SK-MEL-5 (cell line): ENCODE data around the gene HPX. TPM values are rescaled to one million over a fixed set of nuclear protein-coding genes. Genes with fewer than 3 reads are reported as not detected.
A peak's percentile ranks its signal among the peaks of the same experiment; 100 is the strongest.

ENCODE experiments used
- DNase-seq: peaks from one replicate; pipeline ENCODE4 v3.0.0-alpha.2; 2016; ENCODE audit warnings: low read depth, low spot score
- in situ Hi-C: cut with HindIII; loops from 2 replicates; pipeline ENCODE4 v1.10.0; 2016; ENCODE audit warnings: low sequenced_read_pairs, high pct_unique_total_duplicates, low pct_unique_long_range_greater_than_20kb
- total RNA-seq: library from RNA; depleted of rRNA; stranded (reverse); fragments of >200 nt; shearing (Covaris generic); gene quantifications from 2 replicates; pipeline ENCODE4 v1.2.3, GENCODE V29; 2014

Gene HPX
- total RNA-seq, 1 experiment from 2014 or later: not detected

DNA sequence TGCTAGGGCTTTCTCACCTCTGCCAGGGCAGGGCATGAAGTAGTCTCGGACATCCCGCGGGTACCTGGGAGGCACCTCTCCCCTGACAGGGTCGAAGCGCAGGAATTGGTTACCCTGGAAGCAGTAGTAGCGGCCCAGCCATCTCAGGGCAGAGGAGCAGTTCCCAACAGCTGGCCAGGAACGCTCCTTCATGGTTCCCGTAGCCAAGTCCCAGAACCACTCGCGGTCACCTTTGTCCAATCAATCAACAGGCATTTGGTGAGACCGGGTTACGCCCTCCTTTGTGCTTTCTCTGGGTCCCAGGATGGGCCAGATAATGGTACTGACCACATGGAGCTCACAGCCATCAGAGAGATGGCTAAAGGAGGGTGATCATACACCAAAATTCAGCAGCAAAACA, 3.4 kb downstream of the HPX start:
- in situ Hi-C loops: no loop called here
- no peak for DNase-seq

DNA sequence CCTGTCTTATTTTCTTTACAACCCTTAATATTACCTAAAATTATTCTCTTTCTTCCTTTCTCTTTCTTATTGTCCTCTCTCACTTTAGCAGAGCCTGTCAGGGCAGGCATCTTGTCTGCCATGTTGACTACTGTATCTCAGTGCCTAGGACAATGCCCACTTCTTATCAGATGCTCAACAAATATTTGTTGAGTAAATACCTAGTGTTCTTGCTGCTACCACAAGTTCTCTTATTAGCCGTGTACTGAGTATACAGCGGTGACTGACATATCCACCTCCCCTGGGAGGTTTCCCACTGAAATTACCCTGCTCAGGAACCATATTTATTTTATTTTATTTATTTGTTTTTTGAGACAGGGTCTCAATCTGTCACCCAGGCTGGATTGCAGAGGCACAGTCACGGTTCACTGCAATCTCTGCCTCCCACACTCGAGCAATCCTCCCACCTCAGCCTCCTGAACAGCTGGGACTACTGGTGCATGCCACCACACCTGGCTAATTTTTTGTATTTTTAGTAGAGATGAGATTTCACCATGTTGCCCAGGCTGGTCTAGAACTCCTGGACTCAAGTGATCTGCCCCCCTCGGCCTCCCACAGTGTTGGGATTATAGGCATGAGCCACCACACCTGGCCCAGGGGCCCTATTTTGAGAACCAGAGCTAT, 6.7 kb downstream of the HPX start:
- DNase-seq: no peak
- in situ Hi-C loops: no loop called here

DNA sequence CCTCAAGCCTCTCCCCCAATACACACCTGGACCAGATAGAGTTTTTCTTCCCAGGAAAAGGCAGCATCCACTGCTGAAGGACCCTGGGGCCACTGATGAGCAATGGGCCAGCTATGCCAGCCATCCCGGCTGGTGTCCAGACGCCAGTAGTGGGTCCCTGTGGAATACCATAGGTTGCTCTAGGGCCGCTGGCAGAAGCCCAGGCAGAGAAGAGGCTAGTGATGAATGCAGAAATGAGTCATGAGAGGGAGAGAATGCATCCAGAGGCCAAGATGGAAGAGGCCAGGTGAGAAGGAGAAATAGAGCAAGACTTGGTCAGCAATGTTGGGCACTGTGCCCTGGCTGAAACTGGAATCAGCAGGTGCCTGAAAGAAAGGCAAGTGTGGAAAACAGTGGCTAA, 8.9 kb downstream of the HPX start:
- no peak for DNase-seq
- in situ Hi-C loops: no loop called here

DNA sequence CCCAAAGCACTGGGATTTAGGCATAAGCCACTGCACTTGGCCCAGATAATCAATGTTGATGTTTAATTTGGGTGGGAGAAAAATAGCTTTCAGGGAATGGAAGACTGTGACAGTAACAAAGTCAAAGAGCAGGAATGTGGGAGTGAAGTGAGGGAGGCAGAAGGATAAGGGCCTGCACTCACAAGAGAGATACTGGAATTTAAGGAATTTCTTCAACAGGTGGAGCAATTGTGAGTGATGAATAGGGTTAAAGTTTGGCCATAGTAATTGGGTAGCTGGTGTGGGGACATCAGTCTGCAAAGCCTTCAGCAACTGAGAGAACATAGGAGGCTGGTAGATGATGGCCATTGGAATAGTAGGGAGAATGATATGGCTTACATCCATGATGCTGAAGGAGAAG, 13.3 kb downstream of the HPX start:
- in situ Hi-C loops: no loop called here

DNA sequence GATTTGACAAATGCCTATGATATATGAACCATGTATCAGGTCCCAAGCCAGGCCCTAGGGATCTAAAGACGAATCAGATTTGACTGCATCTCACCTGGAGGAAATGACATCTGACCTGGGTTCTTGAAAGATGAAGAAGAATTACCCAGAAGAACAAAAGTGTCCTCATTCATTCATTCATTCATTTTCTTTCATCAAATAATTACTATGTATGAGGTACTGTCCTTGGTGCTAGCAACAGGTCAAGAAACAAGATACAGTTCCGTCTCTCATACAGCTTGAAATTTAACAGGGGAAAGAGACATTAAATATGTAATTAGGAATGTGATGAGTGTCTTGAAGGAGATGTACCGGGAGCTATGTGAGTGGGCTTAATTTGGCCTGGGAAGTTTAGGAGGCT, 20.1 kb downstream of the HPX start:
- in situ Hi-C loops: no loop called here
- DNase-seq: no peak

More for the DNA sequence above, 13.3 kb downstream of the HPX start:
- no peak for DNase-seq

DNA sequence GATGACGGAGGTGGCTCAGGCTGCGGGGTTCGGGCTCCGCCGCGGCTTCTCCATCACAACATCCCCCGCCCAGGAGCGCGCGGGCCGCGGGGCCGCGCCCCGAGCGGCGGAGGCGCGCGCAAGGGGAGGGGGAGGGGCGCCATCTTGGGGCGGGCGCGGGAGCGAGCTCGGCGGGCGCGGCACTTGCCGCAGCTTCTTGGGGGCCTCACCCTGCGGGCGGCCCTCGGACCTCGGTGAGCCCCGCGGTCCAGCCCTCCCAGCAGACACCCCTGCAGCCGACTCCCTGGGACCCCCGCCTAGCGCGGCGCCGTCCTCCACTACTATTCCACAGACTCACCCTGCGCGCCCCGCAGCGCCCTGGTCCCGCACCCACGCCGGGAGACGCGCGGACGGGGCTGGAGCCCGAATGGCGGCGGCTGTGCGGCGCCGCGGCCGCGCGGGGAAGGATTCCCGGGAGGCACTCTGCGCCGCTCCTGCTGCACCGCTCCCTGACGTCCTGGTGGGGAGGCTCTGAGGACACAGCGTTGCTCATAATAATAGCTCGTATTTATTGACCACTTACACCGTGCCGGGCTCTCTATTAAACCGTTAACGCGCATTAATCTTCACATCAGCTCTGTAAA, 21.7 kb downstream of the HPX start, which contains the start of gene APBB1:
TSS of gene APBB1 (minus strand) at position 86 of the 623 bp plus-strand sequence. CDS start 7,747 bp downstream, outside the sequence.
- DNase-seq: peak; percentile 47
- in situ Hi-C loops: no loop called here

DNA sequence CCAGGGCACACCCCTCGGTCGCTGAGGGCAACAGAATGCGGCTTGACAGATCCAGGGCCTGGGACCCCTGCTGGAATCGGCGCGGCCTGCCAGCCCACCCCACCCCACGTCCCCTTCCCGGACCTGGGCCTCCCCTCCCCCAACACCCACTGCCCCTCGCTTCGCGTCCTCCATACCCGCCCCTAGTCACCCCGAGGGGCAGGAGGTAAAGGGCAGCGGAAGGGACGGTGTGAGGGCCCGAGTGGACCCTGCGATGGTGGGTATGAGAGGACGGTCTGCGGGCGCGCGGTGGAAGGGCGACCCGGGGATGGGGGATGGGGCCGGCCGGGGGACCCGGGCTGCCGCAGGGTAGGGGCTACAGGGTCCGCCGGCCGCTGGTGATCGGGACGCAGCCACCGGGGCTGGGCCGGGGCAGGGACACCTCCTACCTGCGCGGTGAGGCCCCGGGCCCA, 22.2 kb downstream of the HPX start:
- DNase-seq: no peak
- in situ Hi-C loops: no loop called here

DNA sequence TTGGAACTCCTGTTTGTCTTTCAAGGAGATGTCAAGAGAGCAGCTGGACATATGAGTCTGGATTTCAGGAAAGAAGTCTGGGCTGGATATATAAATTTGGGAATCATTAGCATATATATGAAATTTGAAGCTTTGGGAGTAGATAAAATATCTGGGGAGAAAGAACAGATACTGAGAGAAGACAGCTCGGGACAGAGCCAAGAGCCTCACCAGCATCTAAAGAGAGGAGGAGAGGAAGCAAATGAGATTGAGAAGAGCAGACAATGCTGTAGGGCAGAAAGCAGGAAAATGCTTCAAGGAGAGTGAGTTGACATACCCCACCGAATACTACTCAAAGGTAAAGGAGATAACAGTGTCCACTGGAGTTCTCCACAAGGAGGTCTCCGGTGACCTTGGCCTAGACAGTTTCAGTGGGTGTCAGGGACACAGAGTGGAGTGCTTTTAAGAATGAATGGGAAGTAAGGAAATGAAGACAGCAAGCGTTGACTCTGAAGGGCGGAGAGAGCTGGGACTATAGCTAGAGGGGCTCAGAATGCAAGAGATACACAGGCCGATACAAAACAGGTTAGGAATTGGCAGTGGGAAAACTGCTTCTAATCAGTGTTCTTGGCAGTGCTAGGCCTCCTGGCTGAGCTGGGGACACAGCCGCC, 22.8 kb downstream of the HPX start:
- no peak for DNase-seq
- in situ Hi-C loops: no loop called here

DNA sequence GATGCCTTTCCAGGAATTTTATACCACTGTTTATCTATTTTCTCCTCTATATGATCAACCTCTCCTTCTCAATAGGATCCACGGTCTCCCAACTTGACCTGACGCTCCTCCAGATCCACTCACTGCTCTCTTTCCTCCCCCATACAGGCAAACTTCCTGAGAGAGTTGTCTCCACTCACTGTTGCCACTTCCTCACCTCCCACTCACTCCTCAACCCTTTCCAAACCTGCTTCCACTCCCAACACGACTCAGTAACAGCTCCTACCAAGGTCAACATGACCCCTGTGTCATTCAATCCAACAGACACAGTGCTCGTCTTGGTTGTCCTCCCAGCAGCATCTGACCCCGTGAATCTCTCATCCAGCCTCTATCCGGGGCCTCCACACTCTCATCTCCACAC, 25.0 kb downstream of the HPX start:
- in situ Hi-C loops: no loop called here
- DNase-seq: no peak

DNA sequence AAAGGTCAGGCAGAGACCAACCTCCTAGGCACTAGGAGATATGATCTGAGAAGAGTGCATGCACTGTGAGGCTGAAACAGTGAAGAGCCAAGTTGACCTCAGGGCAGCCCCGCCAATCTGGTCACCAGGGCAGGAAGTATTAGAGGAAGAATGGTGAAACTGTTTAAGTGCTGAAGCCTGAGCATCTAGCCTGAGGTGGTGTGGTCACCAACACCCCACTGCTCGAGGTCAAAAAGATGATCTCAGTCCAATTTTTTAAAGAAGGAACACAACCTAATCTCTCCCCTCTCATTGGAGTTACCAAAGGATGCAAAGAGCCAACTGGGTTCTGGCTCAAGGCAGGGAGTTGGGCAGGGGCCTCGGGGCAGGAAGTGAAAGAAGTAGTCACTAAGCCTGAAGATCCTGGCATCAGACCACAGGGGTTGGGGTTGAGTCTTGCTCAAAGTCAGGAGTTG, 25.9 kb downstream of the HPX start:
- in situ Hi-C loops: no loop called here
- DNase-seq: peak; percentile 66

DNA sequence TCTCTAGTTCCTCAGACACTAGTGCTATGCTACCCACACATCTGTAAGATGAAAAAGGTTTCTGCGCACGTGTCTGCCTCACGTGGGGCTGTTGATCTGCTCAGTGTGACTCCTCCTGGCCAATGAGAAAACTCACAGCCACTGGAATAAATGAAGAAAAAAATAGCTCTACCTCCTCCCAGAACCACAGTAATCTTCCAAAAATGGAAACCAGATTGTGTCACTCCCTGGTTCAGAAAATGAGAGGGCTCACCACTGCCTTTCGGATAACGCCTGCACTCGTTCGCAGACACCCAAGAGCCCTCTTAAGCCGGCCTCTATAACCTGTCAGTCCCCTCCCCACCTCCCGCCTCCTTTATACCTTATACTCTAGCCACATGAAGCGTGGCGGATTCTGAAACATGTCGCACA, 27.0 kb downstream of the HPX start:
- no peak for DNase-seq
- in situ Hi-C loops: no loop called here

DNA sequence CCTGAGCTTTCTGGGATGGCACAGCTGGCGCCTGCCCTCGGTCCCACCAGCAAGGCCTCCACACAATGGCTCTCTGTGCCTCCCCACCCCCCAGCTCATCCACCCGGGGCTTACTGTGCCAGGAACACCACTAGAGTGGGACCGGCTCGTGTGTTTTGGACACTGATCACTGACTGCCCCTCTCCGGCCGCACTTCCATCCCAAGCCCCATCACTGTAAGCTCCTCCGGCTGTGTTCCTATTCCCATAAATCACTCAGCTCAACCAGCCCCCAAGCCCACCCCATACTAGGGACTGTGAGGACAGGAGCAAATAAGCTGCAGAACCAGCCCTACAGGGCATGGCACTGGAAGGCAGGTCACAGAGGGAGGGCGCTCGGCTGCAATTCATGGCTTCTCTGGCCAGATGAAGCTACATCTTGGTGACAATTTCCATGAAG, 29.2 kb downstream of the HPX start:
- no peak for DNase-seq
- in situ Hi-C loops: no loop called here

DNA sequence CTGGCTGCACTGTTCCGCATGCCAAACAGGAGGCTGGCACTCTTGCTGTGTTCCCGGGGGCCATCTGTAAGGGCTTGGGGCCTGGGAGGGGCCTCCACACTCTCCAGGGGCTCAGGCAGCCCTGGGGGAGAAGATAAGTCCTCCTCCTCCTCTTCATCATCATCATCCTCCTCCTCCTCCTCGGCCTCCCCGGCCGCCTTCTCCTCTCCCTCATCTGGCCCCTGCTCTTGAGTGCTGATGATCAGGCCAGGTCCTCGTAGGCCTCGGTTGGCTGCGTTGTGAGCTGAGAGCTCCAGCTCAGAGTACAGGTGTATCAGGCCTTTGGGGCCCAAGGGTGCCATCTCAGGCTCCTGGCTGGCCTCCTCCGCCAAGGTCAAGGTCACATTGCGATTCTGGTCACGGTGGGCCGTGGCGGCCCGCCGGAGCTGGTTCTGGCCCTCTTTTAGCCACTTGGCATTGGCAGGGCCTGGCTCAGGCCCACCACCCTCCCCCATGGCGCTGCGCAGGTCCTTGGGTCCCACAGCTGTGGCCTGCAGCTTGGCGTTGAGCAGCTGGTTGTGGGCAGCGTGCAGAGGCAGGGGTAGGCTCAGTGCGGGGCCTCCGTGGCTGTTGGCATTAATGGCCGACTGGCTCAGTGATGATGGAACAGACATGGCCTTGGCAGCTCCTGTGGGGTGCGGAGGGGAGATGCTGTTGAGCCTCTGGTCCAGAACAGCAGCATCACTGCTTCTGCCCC, 29.9 kb downstream of the HPX start:
- in situ Hi-C loops: no loop called here
- no peak for DNase-seq

DNA sequence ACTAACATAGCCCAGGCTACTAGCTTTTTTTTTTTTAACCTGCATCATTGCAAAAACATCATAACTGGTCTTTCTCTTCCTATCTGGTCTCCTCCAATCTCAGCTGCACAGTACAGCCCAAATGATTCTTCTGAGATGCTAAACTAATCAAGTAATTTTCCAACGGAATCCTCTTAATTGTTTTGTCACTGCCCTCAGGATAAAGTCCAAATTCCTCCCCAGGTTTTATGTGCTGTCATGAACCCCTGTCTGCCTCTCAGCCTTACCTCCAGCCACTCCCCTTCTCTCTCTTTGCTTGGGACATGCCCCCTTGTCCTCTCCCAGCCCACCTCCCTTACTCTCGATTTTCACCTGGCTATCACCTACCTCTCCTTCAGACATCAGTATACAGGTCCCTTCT, 34.4 kb downstream of the HPX start:
- in situ Hi-C loops: no loop called here
- DNase-seq: no peak

DNA sequence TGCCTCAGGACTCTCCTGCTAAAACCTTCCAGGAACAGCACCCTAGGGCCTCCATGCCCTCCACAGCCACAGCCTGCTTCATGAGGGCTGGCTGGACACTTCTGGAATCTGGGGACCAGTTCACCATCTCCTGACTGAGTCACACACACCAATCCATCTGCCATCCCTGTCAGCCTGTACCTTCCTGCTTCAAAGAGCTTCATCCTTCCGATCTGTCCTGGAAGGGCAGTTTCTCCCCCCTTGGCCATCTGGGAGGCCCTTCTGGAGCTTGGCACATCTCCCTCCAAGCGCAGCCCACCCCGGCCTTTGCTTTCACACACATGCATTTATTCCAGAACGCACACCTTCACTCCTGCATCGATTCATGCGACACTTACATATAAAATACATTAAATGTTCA, 34.9 kb downstream of the HPX start:
- in situ Hi-C loops: no loop called here
- no peak for DNase-seq

DNA sequence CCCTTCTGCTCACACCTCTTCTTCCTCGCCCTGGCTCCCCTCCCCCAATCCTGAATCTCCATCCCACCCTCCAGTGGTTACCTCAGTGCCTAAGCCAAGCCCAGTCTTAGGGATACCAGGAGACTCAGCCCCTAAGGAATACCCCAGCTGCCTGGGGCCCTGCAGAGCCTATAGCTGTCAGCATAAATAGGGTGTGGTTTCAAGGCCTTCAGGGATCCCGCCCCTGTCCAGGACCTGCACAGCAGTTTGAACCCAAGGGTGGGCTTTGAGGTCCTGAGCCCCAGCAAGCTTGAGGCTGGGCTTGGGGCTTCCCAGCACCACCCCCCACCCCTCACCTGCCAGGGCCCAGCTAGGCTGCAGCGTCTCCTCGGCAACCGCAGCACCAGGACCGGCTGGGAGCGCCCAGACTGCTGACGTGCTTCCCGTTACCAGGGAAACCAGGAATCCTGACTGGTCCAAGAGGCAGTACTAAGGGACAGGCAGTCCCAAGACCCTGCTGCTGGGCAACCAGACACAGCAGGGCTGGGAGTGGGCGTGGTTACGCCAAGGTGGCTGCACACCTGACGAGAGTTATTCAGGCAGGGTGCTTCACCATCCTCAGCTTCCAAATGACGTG, 35.6 kb downstream of the HPX start:
- DNase-seq: no peak
- in situ Hi-C loops: no loop called here

DNA sequence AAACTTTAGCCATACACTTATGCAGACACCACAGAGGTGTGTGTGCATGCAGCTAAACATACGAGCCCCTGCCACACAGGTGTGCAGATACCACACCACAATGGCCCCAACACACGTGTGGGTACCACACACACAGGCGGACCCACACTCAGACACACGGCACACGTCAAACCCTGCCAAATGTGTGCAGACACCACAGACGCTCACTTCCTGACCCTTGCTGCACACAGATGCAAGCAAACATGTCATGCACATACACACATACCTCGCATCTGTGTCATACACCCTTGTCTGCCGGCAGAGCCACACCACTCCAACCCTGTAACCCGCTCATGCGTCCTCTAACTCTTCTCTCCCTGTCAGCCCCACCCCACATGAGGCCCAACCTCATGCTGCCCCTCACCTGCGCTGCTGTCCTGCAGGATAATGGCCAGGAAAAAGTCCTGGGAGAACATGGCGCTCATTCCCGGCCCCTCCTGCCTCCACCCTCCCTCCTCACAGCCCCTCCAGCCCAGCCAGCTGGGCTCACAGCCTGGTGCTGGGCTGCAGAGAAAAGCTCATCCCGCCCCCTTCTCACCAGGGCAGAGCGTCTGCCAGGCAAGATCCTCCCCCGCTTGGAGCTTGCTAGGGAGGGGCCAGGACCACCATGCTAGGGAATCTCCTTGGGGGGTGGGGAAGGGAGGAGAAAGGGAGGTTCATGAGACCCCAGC, 36.3 kb downstream of the HPX start:
- in situ Hi-C loops: no loop called here

More for the DNA sequence above, 36.3 kb downstream of the HPX start:
- DNase-seq: no peak
